DOHH2 (cell line): ENCODE measurements around the gene SLC5A12.

Source experiments
- CTCF ChIP-seq: fragments of 200-600 bp; sonication (generic); IDR thresholded peaks from one replicate; pipeline ENCODE4 v1.5.1; 2014; ENCODE audit warnings: antibody characterized with exemption, mild to moderate bottlenecking, low read depth, low read length; ENCODE audit not compliant: poor library complexity, severe bottlenecking
- EZH2phosphoT487 ChIP-seq: fragments of 200-600 bp; sonication (generic); IDR thresholded peaks from 2 replicates; pipeline ENCODE4 v1.6.1; 2017; ENCODE audit warnings: borderline replicate concordance, mild to moderate bottlenecking, antibody characterized with exemption, low read length, moderate library complexity, mixed read lengths

GRCh38 chr11:26719289-26719973 is 2.4 kb downstream of the SLC5A12 start:
- TF ChIP-seq CTCF (no peak), EZH2phosphoT487 (no peak)
